Psoas muscle (tissue), 8 donors: ENCODE measurements around the gene CCSER2. TPM values are rescaled to one million over a fixed set of nuclear protein-coding genes. Genes with fewer than 3 reads are reported as not detected.

Source experiments
- ATAC-seq, 4 donors: fragments of 200-7000 bp; cut with Tn5 transposase; one replicate each; pipeline ENCODE4 v1.9.1; 2020; ENCODE audit warnings: moderate library complexity in 3 of 4, mild to moderate bottlenecking in 2 of 4
- DNase-seq, 2 donors: peaks; one replicate each; pipeline ENCODE4 v3.0.0-alpha.2; 2020
- H3K27ac ChIP-seq: fragments of 200-600 bp; one replicate; pipeline ENCODE4 v1.8.0; 2022
- H3K27me3 ChIP-seq, 3 donors: fragments of 200-600 bp in 1 of 3; one replicate each; pipeline versions ENCODE4 v1.6.1 to v1.8.0; 2013 to 2022; ENCODE audit warnings: low read length in 2 of 3, mild to moderate bottlenecking in 2 of 3, moderate library complexity in 1 of 3; ENCODE audit not compliant: insufficient read depth in 3 of 3
- H3K36me3 ChIP-seq, 2 donors: fragments of 200-600 bp in 1 of 2; one replicate each; pipeline versions ENCODE4 v1.6.1 to v1.8.0; 2013 to 2022; ENCODE audit warnings: low read depth in 1 of 2, mild to moderate bottlenecking in 1 of 2, moderate library complexity in 1 of 2; ENCODE audit not compliant: insufficient read depth in 1 of 2
- H3K4me1 ChIP-seq: fragments of 200-600 bp; one replicate; pipeline ENCODE4 v1.8.0; 2022
- H3K4me3 ChIP-seq: fragments of 200-600 bp; one replicate; pipeline ENCODE4 v1.8.0; 2022; ENCODE audit warnings: mild to moderate bottlenecking
- H3K9me3 ChIP-seq: fragments of 200-600 bp; one replicate; pipeline ENCODE4 v1.8.0; 2022
- CTCF ChIP-seq: fragments of 200-600 bp; IDR thresholded peaks from one replicate; pipeline ENCODE4 v1.8.0; 2022; ENCODE audit warnings: antibody characterized with exemption
- WGBS, 3 donors: extraction: QIAGEN DNeasy Blood & Tissue Kit; methylation state at CpG; one replicate each; pipeline versions ENCODE4 v1.1.6 to v1.1.7; 2013; 5-methylcytosine and 5-hydroxymethylcytosine counted together
- intact Hi-C, 2 donors: fragments of 100-400 bp; cut with DNase I; formaldehyde crosslinking; loops; one replicate each; pipeline versions ENCODE4 v1.11.0 to v1.14.2; 2022
- polyA plus RNA-seq, 3 donors: library from polyadenylated mRNA; stranded (reverse); fragments of 200-250 nt; gene quantifications; one replicate each; pipeline ENCODE4 v1.2.3, GENCODE V29; 2013
- total RNA-seq, 4 donors: library from RNA; stranded (reverse); fragmentation: NEBNext Ultra II Directional in 2 of 4; extraction: Animal tissue kit (Norgen Biotek cat#: 25700) in 2 of 4; gene quantifications; one replicate each; pipeline versions ENCODE4 v1.2.1 to v1.2.4, GENCODE V29; 2021 to 2023
- donor health status: healthy with polysubstance abuse.
- donor health status: DM: no; HTN: no; CAD: no; lungs with moderate emphysema.
- donor health status: Bipolar disorder and iron deficiency.
- donor health status: healthy.
- donor health status: DM: yes; HTN: yes; CAD: no.
- donor health status: DM: no; HTN: no; CAD: no.
- donor health status: DM: no; HTN: no; CAD: no.
- donor health status: DM: yes; HTN: yes; CAD: no.

CCSER2 gene
- total and polyA plus RNA-seq, 7 donors = 12.5 to 122 (median 65.7) TPM

- DNase-seq = no peak
- 6 to 12% (median 8%) methylated on average over 1 of the region's 1 CpG for WGBS, 3 donors
- intact Hi-C loops = no loop called here
- peak in 2 of 4 donors; percentile 31 to 39 for ATAC-seq
- Histone ChIP-seq H3K9me3 (no peaks in the 10 kb centered on the region), H3K27me3 (no peaks in the 10 kb centered on the region), H3K4me3 (no peak overlapping the region), H3K36me3 (no peaks in the 10 kb centered on the region), H3K27ac (no peak overlapping the region), H3K4me1 (peaks cover 6% of the 10 kb centered on the region)
- TF ChIP-seq CTCF = no peak
Observed at GRCh38 chr10:84452003-84452402, 123.6 kb downstream of the CCSER2 start.

- no peak for TF ChIP-seq CTCF
- Histone ChIP-seq H3K36me3 (no peaks in the 10 kb centered on the region), H3K9me3 (no peaks in the 10 kb centered on the region), H3K27ac (no peak overlapping the region), H3K4me3 (no peak overlapping the region), H3K4me1 (peaks cover 6% of the 10 kb centered on the region), H3K27me3 (no peaks in the 10 kb centered on the region)
- DNase-seq = no peak
- WGBS, 3 donors = 85 to 93% (median 88%) methylated on average over 6 of the region's 6 CpGs
- intact Hi-C loops = no loop called here
- ATAC-seq = no peak
Observed at GRCh38 chr10:84453303-84453702, 124.9 kb downstream of the CCSER2 start.

GRCh38 chr10:84456126-84456525 is 127.7 kb downstream of the CCSER2 start:
- peaks cover 6% of the 10 kb centered on the region for H3K4me1 ChIP-seq
- TF ChIP-seq CTCF = no peak
- peaks cover 9% of the 10 kb centered on the region for H3K9me3 ChIP-seq
- no peak overlapping the region for H3K4me3 ChIP-seq
- H3K27me3 ChIP-seq = no peaks in the 10 kb centered on the region
- DNase-seq (no peak), ATAC-seq (no peak)
- 87 to 92% (median 89%) methylated on average over 2 of the region's 2 CpGs for WGBS, 3 donors
- intact Hi-C loops = no loop called here
- no peak overlapping the region for H3K27ac ChIP-seq
- H3K36me3 ChIP-seq = peaks cover 0 to 6% of the 10 kb centered on the region in 2 donors

GRCh38 chr10:84460520-84460919 is 132.1 kb downstream of the CCSER2 start:
- Histone ChIP-seq H3K27me3 (no peaks in the 10 kb centered on the region), H3K36me3 (peaks cover 6 to 7% of the 10 kb centered on the region in 2 donors), H3K9me3 (peaks cover 9% of the 10 kb centered on the region), H3K4me1 (peaks cover 19% of the 10 kb centered on the region), H3K27ac (no peak overlapping the region), H3K4me3 (no peak overlapping the region)
- intact Hi-C loops = no loop called here
- ATAC-seq (no peak), DNase-seq (no peak)
- TF ChIP-seq CTCF = no peak

GRCh38 chr10:84469470-84469869 is 141.1 kb downstream of the CCSER2 start:
- ATAC-seq (peak; percentile 40 to 65 (median 57)), DNase-seq (no peak)
- WGBS, 3 donors = 70 to 80% (median 77%) methylated on average over 1 of the region's 1 CpG
- peaks cover 0 to 51% of the 10 kb centered on the region in 2 donors for H3K36me3 ChIP-seq
- intact Hi-C loops = no loop called here
- H3K27me3 ChIP-seq = no peaks in the 10 kb centered on the region
- no peak overlapping the region for H3K4me3 ChIP-seq
- H3K9me3 ChIP-seq = no peaks in the 10 kb centered on the region
- H3K27ac ChIP-seq = no peak overlapping the region
- H3K4me1 ChIP-seq = peaks cover 20% of the 10 kb centered on the region
- TF ChIP-seq CTCF = no peak
